Measurements from ENCODE around the gene ATPAF2. TPM values are rescaled to one million over a fixed set of nuclear protein-coding genes. Genes with fewer than 3 reads are reported as not detected.

ATPAF2 gene
- total RNA-seq, 4 donors from 2014 or later: 8.3 to 19.9 (median 12.3) TPM

GRCh38 chr17:18020971-18021370 is 18.0 kb downstream of the ATPAF2 start:
- H3K27me3 ChIP-seq: no peaks in the 10 kb centered on the region
- H3K9me3 ChIP-seq: no peaks in the 10 kb centered on the region
- H3K4me1 ChIP-seq: peaks cover 0 to 6% (median 0%) of the 10 kb centered on the region in 3 donors
- 80% methylated on average over 1 of the region's 6 CpGs; no CpG with 5 or more reads in 1 of the 2 donors for WGBS, 2 donors (ENCODE audit: low coverage in 1 of 2)
- H3K4me3 ChIP-seq: no peak overlapping the region
- no peak overlapping the region for H3K27ac ChIP-seq
- ATAC-seq: no peak
- peaks cover 0 to 71% of the 10 kb centered on the region in 2 donors for H3K36me3 ChIP-seq
- TF ChIP-seq POLR2AphosphoS5 (IDR thresholded peaks at IDR 0.05) (no peak), CTCF (IDR thresholded peaks at IDR 0.05) (no peak), POLR2A (IDR thresholded peaks at IDR 0.05) (no peak), EP300 (IDR thresholded peaks at IDR 0.05) (no peak)

DNA sequence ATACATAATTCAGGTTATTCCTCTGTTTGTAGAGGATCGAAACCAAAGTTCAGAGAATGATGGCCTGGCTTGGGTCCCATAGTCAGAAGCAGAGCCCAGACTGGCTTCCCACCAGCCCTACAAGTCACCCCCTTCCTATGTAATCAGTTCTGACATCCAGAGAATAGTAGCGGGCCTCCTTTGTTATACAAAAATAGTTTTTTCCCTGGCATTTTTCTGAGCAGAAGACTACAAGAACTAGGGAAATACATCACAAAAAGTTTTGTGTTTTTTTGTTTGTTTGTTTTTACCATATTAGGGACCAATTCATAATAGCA is 19.2 kb downstream of the ATPAF2 start:
- Histone ChIP-seq H3K4me1 (peaks cover 0 to 6% (median 0%) of the 10 kb centered on the region in 3 donors), H3K27ac (no peak overlapping the region), H3K4me3 (no peak overlapping the region), H3K36me3 (peaks cover 0 to 71% of the 10 kb centered on the region in 2 donors), H3K27me3 (no peaks in the 10 kb centered on the region), H3K9me3 (no peaks in the 10 kb centered on the region)
- 59 to 89% methylated on average over 1 to 2 of the region's 2 CpGs for WGBS, 2 donors (ENCODE audit: low coverage in 1 of 2)
- TF ChIP-seq CTCF (IDR thresholded peaks at IDR 0.05): no peak
- TF ChIP-seq POLR2A (IDR thresholded peaks at IDR 0.05): no peak
- TF ChIP-seq EP300 (IDR thresholded peaks at IDR 0.05): no peak
- TF ChIP-seq POLR2AphosphoS5 (IDR thresholded peaks at IDR 0.05): no peak
- no peak for ATAC-seq

DNA sequence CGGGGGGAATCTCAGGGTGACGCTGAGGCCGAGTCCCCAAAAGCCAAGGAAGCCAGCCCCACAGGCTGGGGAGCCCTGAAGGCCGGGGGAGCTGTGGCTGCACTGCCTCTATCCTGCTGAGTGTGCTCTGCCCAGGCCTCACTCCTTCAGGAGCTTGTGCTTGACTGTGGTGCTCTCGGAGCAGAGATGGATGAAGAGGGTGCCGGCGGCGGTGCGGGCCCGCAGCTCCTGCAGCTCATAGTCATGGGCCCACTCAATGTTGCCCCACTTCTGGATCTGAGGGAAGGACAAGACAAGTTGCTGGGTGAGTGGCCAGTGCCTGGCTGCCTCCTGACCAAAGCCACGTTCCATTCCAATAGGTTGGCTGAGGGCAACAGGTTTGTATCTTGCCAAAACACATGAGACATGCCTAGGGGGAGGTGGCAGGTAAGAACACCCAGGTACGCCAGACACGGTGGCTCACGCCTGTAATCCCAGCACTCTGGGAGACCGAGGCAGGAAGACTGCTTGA is 20.5 kb downstream of the ATPAF2 start:
- peaks cover 0 to 6% (median 0%) of the 10 kb centered on the region in 3 donors for H3K4me1 ChIP-seq
- H3K36me3 ChIP-seq: peaks cover 0 to 64% of the 10 kb centered on the region in 2 donors
- 100% methylated on average over 3 of the region's 15 CpGs; no CpG with 5 or more reads in 1 of the 2 donors for WGBS, 2 donors (ENCODE audit: low coverage in 1 of 2)
- no peak overlapping the region for H3K27ac ChIP-seq
- H3K4me3 ChIP-seq: no peak overlapping the region
- H3K9me3 ChIP-seq: no peaks in the 10 kb centered on the region
- H3K27me3 ChIP-seq: no peaks in the 10 kb centered on the region
- TF ChIP-seq POLR2AphosphoS5 (IDR thresholded peaks at IDR 0.05) (no peak), EP300 (IDR thresholded peaks at IDR 0.05) (no peak), POLR2A (IDR thresholded peaks at IDR 0.05) (no peak), CTCF (IDR thresholded peaks at IDR 0.05) (no peak)
- no peak for ATAC-seq

GRCh38 chr17:18017958-18018357 is 21.0 kb downstream of the ATPAF2 start:
- no peak for ATAC-seq
- H3K36me3 ChIP-seq: peaks cover 0 to 64% of the 10 kb centered on the region in 2 donors
- H3K4me3 ChIP-seq: no peak overlapping the region
- H3K27me3 ChIP-seq: no peaks in the 10 kb centered on the region
- no peak overlapping the region for H3K27ac ChIP-seq
- TF ChIP-seq CTCF (IDR thresholded peaks at IDR 0.05): no peak
- no peak for TF ChIP-seq EP300 (IDR thresholded peaks at IDR 0.05)
- no peak for TF ChIP-seq POLR2AphosphoS5 (IDR thresholded peaks at IDR 0.05)
- TF ChIP-seq POLR2A (IDR thresholded peaks at IDR 0.05): no peak
- peaks cover 0 to 6% (median 0%) of the 10 kb centered on the region in 3 donors for H3K4me1 ChIP-seq
- WGBS, 2 donors (ENCODE audit: low coverage in 1 of 2): 52 to 72% methylated on average over 3 of the region's 3 CpGs
- H3K9me3 ChIP-seq: no peaks in the 10 kb centered on the region

GRCh38 chr17:18016426-18016825 is 22.5 kb downstream of the ATPAF2 start:
- no peak overlapping the region for H3K27ac ChIP-seq
- H3K36me3 ChIP-seq: peaks cover 0 to 57% of the 10 kb centered on the region in 2 donors
- TF ChIP-seq POLR2A (IDR thresholded peaks at IDR 0.05): no peak
- TF ChIP-seq POLR2AphosphoS5 (IDR thresholded peaks at IDR 0.05): no peak
- no peak for TF ChIP-seq EP300 (IDR thresholded peaks at IDR 0.05)
- TF ChIP-seq CTCF (IDR thresholded peaks at IDR 0.05): no peak
- peaks cover 0 to 6% (median 0%) of the 10 kb centered on the region in 3 donors for H3K4me1 ChIP-seq
- H3K9me3 ChIP-seq: no peaks in the 10 kb centered on the region
- no peaks in the 10 kb centered on the region for H3K27me3 ChIP-seq
- WGBS, 2 donors (ENCODE audit: low coverage in 1 of 2): 88 to 97% methylated on average over 9 to 10 of the region's 12 CpGs
- ATAC-seq: no peak
- no peak overlapping the region for H3K4me3 ChIP-seq

Measured in gastroesophageal sphincter (tissue), 4 donors.